GM12878 (cell line): ENCODE measurements around the gene POLN.

Experiments
- ATF7 ChIP-seq: fragments of 450-650 bp; IDR thresholded peaks from 2 replicates; pipeline ENCODE4 v1.6.1; 2016; ENCODE audit warnings: low read depth, mild to moderate bottlenecking
- EZH2 ChIP-seq: IDR thresholded peaks from 2 replicates; pipeline ENCODE4 v1.6.1; 2012; ENCODE audit warnings: low read depth, mild to moderate bottlenecking, control low read depth, inconsistent platforms, low read length, borderline replicate concordance; ENCODE audit not compliant: control insufficient read depth
- FOS ChIP-seq: IDR thresholded peaks from 3 replicates; pipeline ENCODE4 v1.6.1; 2011; ENCODE audit warnings: borderline replicate concordance; ENCODE audit not compliant: insufficient read length; ENCODE audit errors: extremely low read depth
- TF ChIP-seq, protein P1 (sequence below): fragments of 150-350 bp; IDR thresholded peaks from 2 replicates; pipeline ENCODE4 v1.6.1; 2016; ENCODE audit warnings: low read depth, low read length

DNA sequence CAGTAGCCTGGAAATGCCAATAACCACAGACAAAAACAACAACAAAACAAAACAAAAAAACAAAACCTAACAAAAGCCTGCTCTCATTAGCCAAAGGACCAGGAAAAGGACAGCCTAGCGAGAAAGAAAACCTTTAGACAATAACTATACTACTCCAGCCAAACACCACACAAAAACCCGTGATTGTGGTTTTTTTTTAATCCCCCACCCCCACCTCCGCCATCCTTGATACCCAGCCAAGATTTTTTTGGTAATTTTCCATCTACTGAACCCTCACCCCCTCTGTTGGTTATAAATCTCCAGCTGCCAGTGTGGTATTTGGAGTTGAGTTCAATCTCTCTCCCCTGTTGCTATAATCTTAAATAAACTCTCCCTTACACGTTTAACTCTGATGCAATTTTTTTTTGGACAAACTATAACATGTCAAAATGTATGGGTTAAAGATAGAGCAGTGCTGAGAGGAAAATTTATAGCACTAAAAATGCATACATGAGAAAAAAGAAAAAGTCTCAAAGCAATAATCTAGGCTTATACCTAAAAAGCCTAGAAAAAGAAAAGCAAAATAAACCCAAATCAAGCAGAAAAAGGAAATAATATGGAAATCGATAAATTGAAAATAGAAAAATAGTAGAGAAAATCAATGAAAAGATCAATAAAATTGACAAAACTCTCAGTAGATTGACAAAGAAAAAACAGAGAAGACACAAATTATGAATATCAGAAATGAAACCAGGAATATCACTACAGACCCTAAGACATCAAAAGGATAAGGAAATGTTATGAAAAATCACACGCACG is 99.1 kb downstream of the POLN start:
- TF ChIP-seq EZH2 (no peak), ATF7 (no peak), FOS (no peak)
- TF ChIP-seq, protein P1, sequence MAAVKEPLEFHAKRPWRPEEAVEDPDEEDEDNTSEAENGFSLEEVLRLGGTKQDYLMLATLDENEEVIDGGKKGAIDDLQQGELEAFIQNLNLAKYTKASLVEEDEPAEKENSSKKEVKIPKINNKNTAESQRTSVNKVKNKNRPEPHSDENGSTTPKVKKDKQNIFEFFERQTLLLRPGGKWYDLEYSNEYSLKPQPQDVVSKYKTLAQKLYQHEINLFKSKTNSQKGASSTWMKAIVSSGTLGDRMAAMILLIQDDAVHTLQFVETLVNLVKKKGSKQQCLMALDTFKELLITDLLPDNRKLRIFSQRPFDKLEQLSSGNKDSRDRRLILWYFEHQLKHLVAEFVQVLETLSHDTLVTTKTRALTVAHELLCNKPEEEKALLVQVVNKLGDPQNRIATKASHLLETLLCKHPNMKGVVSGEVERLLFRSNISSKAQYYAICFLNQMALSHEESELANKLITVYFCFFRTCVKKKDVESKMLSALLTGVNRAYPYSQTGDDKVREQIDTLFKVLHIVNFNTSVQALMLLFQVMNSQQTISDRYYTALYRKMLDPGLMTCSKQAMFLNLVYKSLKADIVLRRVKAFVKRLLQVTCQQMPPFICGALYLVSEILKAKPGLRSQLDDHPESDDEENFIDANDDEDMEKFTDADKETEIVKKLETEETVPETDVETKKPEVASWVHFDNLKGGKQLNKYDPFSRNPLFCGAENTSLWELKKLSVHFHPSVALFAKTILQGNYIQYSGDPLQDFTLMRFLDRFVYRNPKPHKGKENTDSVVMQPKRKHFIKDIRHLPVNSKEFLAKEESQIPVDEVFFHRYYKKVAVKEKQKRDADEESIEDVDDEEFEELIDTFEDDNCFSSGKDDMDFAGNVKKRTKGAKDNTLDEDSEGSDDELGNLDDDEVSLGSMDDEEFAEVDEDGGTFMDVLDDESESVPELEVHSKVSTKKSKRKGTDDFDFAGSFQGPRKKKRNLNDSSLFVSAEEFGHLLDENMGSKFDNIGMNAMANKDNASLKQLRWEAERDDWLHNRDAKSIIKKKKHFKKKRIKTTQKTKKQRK: no peak
